DOHH2 (cell line): ENCODE data around the gene MAP4K2.

Experiments used
- H3F3A ChIP-seq: fragments of 200-600 bp; sonication (generic), shearing (Covaris generic); 2 replicates; pipeline ENCODE4 v1.6.0; 2016; ENCODE audit warnings: antibody characterized with exemption, mild to moderate bottlenecking; ENCODE audit not compliant: control insufficient read depth, insufficient read depth
- H3K27ac ChIP-seq: fragments of 200-600 bp; sonication (generic); 2 replicates; pipeline ENCODE4 v1.5.1; 2014; ENCODE audit warnings: low read depth, mild to moderate bottlenecking, low read length, moderate library complexity
- H3K27me3 ChIP-seq: fragments of 200-600 bp; sonication (generic); 2 replicates; pipeline ENCODE4 v1.6.1; 2014; ENCODE audit warnings: mild to moderate bottlenecking, low read length, mixed read lengths; ENCODE audit not compliant: control insufficient read depth
- H3K36me3 ChIP-seq: fragments of 200-600 bp; sonication (generic); 2 replicates; pipeline ENCODE4 v1.6.1; 2014; ENCODE audit warnings: mild to moderate bottlenecking, low read length, moderate library complexity, mixed read lengths; ENCODE audit not compliant: control insufficient read depth
- H3K4me1 ChIP-seq: fragments of 200-600 bp; sonication (generic); 2 replicates; pipeline ENCODE4 v1.6.1; 2014; ENCODE audit warnings: mild to moderate bottlenecking, low read length, mixed read lengths; ENCODE audit not compliant: control insufficient read depth
- H3K4me2 ChIP-seq: fragments of 200-600 bp; sonication (generic); 2 replicates; pipeline ENCODE4 v1.6.0; 2014; ENCODE audit warnings: mild to moderate bottlenecking, low read length, moderate library complexity
- H3K4me3 ChIP-seq: fragments of 200-600 bp; sonication (generic); 2 replicates; pipeline ENCODE4 v1.5.1; 2014; ENCODE audit warnings: mild to moderate bottlenecking, low read length, mixed read lengths
- H3K79me2 ChIP-seq: fragments of 200-600 bp; sonication (generic); 2 replicates; pipeline ENCODE4 v1.6.1; 2014; ENCODE audit warnings: mild to moderate bottlenecking, low read length, mixed read lengths; ENCODE audit not compliant: control insufficient read depth
- H3K9me2 ChIP-seq: fragments of 200-600 bp; sonication (generic); replicated peaks from 2 replicates; pipeline ENCODE4 v1.6.1; 2014; ENCODE audit warnings: mild to moderate bottlenecking, low read length, mixed read lengths; ENCODE audit not compliant: control insufficient read depth
- H3K9me3 ChIP-seq: fragments of 200-600 bp; sonication (generic); 2 replicates; pipeline ENCODE4 v1.6.1; 2014; ENCODE audit warnings: antibody characterized with exemption, low read length, mixed read lengths; ENCODE audit not compliant: control insufficient read depth, insufficient read depth
- H4K20me1 ChIP-seq: fragments of 200-600 bp; sonication (generic); 2 replicates; pipeline ENCODE4 v1.6.0; 2014; ENCODE audit warnings: low read depth, mild to moderate bottlenecking, antibody characterized with exemption, low read length, moderate library complexity; ENCODE audit not compliant: control insufficient read depth, insufficient read depth
- EZH2phosphoT487 ChIP-seq: fragments of 200-600 bp; sonication (generic); IDR thresholded peaks from 2 replicates; pipeline ENCODE4 v1.6.1; 2017; ENCODE audit warnings: borderline replicate concordance, mild to moderate bottlenecking, antibody characterized with exemption, low read length, moderate library complexity, mixed read lengths
- TF ChIP-seq, protein P1 (sequence below): fragments of 200-600 bp; sonication (generic); IDR thresholded peaks from one replicate; pipeline ENCODE4 v1.5.1; 2014; ENCODE audit warnings: antibody characterized with exemption, mild to moderate bottlenecking, low read depth, low read length; ENCODE audit not compliant: poor library complexity, severe bottlenecking

MAP4K2 gene

DNA sequence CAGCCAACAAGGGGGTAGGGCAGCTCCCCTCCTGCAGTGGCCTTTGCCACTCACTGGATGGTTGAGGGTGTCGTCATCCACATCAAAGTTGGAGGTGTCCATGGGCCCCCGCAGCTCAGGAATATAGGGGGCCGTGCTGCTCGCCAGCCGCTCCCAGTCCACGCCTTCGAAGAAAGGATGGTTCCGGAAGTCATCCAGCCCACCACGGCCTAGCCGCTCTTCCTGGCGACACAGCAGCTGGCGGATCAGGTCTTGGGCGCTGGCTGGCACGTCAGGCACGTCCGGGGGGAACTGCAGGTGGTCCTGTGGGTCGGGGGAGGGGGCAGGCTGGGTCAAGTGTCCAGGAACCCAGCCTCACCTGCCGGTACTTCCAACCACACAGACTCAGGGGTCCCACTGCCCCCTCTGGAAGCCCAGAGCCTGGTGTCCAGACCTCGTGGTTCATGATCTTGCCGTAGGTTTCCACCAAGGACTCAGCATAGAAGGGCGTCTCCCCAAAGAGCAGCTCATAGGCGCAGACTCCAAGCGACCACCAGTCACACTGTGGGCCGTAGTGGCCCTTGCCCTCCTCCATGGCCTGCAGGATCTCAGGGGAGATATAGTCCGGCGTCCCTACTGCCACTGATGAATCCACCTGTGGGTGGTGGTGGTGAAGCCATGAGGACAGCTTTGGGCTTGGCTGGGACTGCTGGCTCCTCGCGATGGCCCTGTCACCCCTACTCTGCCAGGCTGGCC, 35.8 kb upstream of the MAP4K2 start:
- H3K9me2 ChIP-seq, result no peaks in the 10 kb centered on the region
- H3K4me1 ChIP-seq, result peaks cover 3% of the 10 kb centered on the region
- TF ChIP-seq, protein P1, sequence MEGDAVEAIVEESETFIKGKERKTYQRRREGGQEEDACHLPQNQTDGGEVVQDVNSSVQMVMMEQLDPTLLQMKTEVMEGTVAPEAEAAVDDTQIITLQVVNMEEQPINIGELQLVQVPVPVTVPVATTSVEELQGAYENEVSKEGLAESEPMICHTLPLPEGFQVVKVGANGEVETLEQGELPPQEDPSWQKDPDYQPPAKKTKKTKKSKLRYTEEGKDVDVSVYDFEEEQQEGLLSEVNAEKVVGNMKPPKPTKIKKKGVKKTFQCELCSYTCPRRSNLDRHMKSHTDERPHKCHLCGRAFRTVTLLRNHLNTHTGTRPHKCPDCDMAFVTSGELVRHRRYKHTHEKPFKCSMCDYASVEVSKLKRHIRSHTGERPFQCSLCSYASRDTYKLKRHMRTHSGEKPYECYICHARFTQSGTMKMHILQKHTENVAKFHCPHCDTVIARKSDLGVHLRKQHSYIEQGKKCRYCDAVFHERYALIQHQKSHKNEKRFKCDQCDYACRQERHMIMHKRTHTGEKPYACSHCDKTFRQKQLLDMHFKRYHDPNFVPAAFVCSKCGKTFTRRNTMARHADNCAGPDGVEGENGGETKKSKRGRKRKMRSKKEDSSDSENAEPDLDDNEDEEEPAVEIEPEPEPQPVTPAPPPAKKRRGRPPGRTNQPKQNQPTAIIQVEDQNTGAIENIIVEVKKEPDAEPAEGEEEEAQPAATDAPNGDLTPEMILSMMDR, result no peak
- TF ChIP-seq EZH2phosphoT487, result no peak
- no peaks in the 10 kb centered on the region for H3K27me3 ChIP-seq
- no peak overlapping the region for H3K4me3 ChIP-seq
- no peak overlapping the region for H3K27ac ChIP-seq
- no peaks in the 10 kb centered on the region; the same call in 1 of the 2 replicates for H3F3A ChIP-seq
- no peaks in the 10 kb centered on the region for H3K79me2 ChIP-seq
- H3K36me3 ChIP-seq, result no peaks in the 10 kb centered on the region
- H3K9me3 ChIP-seq, result no peaks in the 10 kb centered on the region
- no peak overlapping the region for H3K4me2 ChIP-seq
- H4K20me1 ChIP-seq, result no peaks in the 10 kb centered on the region

DNA sequence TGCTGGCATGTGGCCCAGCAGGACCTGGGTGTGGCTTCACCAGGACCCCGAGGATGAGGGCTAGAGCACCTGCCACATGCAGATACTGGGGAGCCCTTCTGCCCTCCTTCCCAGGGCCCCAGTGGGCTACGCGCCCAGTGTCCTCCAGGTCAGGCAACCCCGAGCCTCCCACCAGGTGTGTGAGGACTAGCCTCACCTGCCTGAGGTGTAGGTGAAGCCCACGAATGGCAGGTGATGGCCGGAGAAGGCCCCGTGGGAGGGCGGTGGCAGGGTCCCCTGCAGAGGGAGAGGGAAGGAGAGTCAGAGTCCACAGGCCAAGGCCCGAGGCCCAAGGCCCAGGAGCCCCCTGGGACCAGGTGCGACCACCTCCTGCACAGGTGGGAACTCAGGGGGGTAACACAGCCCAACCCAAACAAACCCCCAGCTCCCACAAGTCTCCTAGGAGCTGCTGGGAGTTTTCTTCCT, 34.9 kb upstream of the MAP4K2 start:
- Histone ChIP-seq H3K79me2 (no peaks in the 10 kb centered on the region), H3K4me2 (no peak overlapping the region), H4K20me1 (no peaks in the 10 kb centered on the region), H3F3A (no peaks in the 10 kb centered on the region), H3K4me3 (no peak overlapping the region), H3K27me3 (no peaks in the 10 kb centered on the region), H3K27ac (no peak overlapping the region), H3K4me1 (no peaks in the 10 kb centered on the region; the same call in 1 of the 2 replicates), H3K9me2 (no peaks in the 10 kb centered on the region), H3K9me3 (no peaks in the 10 kb centered on the region), H3K36me3 (no peaks in the 10 kb centered on the region)
- TF ChIP-seq, protein P1, result no peak
- TF ChIP-seq EZH2phosphoT487, result no peak

DNA sequence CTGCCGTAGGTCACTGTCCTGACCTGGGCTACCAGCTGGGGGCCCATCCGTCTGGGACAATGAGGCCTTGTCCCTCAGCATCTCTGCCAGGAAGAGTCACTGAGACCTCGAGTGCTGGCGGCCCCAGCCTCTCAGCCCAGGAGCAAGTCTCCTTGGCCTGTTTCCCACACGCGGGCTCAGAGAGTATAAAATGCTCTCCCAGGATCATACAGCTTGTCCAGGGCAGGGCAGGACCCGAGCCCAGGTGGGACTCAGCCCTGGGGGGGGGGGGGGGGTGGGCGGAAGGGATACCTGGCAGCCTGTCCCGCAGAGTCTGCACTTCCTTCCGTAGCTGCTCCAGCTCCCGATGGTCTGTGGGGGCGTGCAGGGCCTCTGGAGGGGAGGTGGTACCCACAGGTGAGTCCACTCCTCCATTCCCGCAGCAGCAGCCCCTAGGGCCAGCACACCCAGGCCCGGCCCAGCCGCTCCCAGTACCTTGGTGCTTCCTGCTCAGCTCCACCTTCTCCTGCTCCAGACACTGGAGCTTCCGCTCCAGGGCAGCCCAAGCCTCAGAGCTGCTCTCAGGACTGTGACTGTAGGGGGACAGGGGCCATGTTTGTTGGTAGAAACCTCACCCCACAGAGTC, 33.5 kb upstream of the MAP4K2 start:
- H3K4me1 ChIP-seq, result no peaks in the 10 kb centered on the region; the same call in 1 of the 2 replicates
- H3K4me3 ChIP-seq, result no peak overlapping the region
- H3K27ac ChIP-seq, result no peak overlapping the region
- H3K27me3 ChIP-seq, result no peaks in the 10 kb centered on the region
- H3K36me3 ChIP-seq, result no peaks in the 10 kb centered on the region
- no peaks in the 10 kb centered on the region for H3K9me3 ChIP-seq
- H4K20me1 ChIP-seq, result no peaks in the 10 kb centered on the region
- TF ChIP-seq, protein P1, result no peak
- no peak for TF ChIP-seq EZH2phosphoT487
- H3F3A ChIP-seq, result no peaks in the 10 kb centered on the region
- no peaks in the 10 kb centered on the region for H3K9me2 ChIP-seq
- H3K4me2 ChIP-seq, result no peak overlapping the region
- H3K79me2 ChIP-seq, result no peaks in the 10 kb centered on the region
